Lower lobe of right lung (tissue), 2 donors: Measurements from ENCODE around the gene OSBPL9. TPM values are rescaled to one million over a fixed set of nuclear protein-coding genes. Genes with fewer than 3 reads are reported as not detected.

Experiments used
- ATAC-seq, 2 donors: fragments of 200-7000 bp; cut with Tn5 transposase; one replicate each; pipeline ENCODE4 v1.9.1; 2020 to 2022; ENCODE audit warnings: mild to moderate bottlenecking in 2 of 2, moderate library complexity in 2 of 2
- DNase-seq: peaks from one replicate; pipeline ENCODE4 v3.0.0-alpha.2; 2020
- H3K27ac ChIP-seq: fragments of 200-600 bp; one replicate; pipeline ENCODE4 v1.8.0; 2022
- H3K27me3 ChIP-seq: fragments of 200-600 bp; one replicate; pipeline ENCODE4 v1.8.0; 2022; ENCODE audit warnings: low read depth
- H3K36me3 ChIP-seq: fragments of 200-600 bp; one replicate; pipeline ENCODE4 v1.8.0; 2022; ENCODE audit warnings: mild to moderate bottlenecking
- H3K4me1 ChIP-seq: fragments of 200-600 bp; one replicate; pipeline ENCODE4 v1.8.0; 2022
- H3K4me3 ChIP-seq: fragments of 200-600 bp; one replicate; pipeline ENCODE4 v1.8.0; 2022; ENCODE audit warnings: mild to moderate bottlenecking
- H3K9me3 ChIP-seq: fragments of 200-600 bp; one replicate; pipeline ENCODE4 v1.8.0; 2022
- intact Hi-C: fragments of 100-400 bp; cut with DNase I; formaldehyde crosslinking; loops from one replicate; pipeline ENCODE4 v1.11.0; 2022
- total RNA-seq: library from RNA; stranded (reverse); fragmentation: NEBNext Ultra II Directional; extraction: Animal tissue kit (Norgen Biotek cat#: 25700); gene quantifications from one replicate; pipeline ENCODE4 v1.2.1, GENCODE V29; 2021
- TF ChIP-seq, protein P1 (sequence below): fragments of 200-600 bp; IDR thresholded peaks from one replicate; pipeline ENCODE4 v1.8.0; 2022; ENCODE audit warnings: antibody characterized with exemption, mild to moderate bottlenecking
- donor health status: DM: no; HTN: yes; CAD: no; lungs with severe emphysema.

Gene OSBPL9
- total RNA-seq, 1 donor from 2014 or later: 65.4 TPM

DNA sequence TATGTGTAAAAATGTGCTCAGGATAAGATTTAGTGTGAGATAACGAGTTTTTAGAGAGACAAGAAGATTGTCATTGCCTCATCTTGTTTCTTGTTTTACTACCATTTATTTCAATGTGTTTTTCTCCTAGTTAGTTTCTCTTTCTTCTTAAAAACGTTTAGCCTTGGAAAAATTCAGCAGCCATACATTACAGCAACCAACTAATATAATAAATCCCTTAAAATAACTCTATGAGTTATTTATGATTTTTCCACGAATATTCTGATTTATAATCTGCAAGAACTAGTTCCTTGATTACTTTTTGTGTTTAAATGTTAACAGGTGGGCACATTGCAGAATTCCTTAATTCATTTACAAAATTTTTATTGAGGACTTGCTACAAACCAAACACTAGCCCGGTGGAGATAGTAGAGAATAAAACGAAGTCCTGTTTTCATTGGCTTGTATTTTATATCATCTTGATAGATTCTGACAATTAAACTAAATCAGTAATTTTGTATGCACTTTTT lies 118.9 kb downstream of the OSBPL9 start:
- peaks cover 55% of the 10 kb centered on the region for H3K4me1 ChIP-seq
- DNase-seq: no peak

GRCh38 chr1:51736702-51737101 lies 119.8 kb downstream of the OSBPL9 start:
- no peak for DNase-seq
- peak in 1 of 2 donors; percentile 70 for ATAC-seq
- intact Hi-C loops: no loop called here
- H3K9me3 ChIP-seq: no peaks in the 10 kb centered on the region
- no peaks in the 10 kb centered on the region for H3K36me3 ChIP-seq
- TF ChIP-seq, protein P1, sequence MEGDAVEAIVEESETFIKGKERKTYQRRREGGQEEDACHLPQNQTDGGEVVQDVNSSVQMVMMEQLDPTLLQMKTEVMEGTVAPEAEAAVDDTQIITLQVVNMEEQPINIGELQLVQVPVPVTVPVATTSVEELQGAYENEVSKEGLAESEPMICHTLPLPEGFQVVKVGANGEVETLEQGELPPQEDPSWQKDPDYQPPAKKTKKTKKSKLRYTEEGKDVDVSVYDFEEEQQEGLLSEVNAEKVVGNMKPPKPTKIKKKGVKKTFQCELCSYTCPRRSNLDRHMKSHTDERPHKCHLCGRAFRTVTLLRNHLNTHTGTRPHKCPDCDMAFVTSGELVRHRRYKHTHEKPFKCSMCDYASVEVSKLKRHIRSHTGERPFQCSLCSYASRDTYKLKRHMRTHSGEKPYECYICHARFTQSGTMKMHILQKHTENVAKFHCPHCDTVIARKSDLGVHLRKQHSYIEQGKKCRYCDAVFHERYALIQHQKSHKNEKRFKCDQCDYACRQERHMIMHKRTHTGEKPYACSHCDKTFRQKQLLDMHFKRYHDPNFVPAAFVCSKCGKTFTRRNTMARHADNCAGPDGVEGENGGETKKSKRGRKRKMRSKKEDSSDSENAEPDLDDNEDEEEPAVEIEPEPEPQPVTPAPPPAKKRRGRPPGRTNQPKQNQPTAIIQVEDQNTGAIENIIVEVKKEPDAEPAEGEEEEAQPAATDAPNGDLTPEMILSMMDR: no peak
- H3K4me3 ChIP-seq: no peak overlapping the region
- H3K4me1 ChIP-seq: peaks cover 58% of the 10 kb centered on the region
- H3K27me3 ChIP-seq: no peaks in the 10 kb centered on the region
- H3K27ac ChIP-seq: no peak overlapping the region

More for the DNA sequence above, 118.9 kb downstream of the OSBPL9 start:
- no peak for ATAC-seq
- Histone ChIP-seq H3K9me3 (no peaks in the 10 kb centered on the region), H3K27me3 (no peaks in the 10 kb centered on the region), H3K36me3 (no peaks in the 10 kb centered on the region), H3K4me3 (no peak overlapping the region), H3K27ac (no peak overlapping the region)
- intact Hi-C loops: no loop called here
- TF ChIP-seq, protein P1: no peak

GRCh38 chr1:51738681-51739080 lies 121.8 kb downstream of the OSBPL9 start:
- H3K4me1 ChIP-seq: peaks cover 47% of the 10 kb centered on the region
- DNase-seq: no peak
- TF ChIP-seq, protein P1: no peak
- intact Hi-C loops: no loop called here
- no peak overlapping the region for H3K4me3 ChIP-seq
- H3K9me3 ChIP-seq: no peaks in the 10 kb centered on the region
- H3K36me3 ChIP-seq: no peaks in the 10 kb centered on the region
- ATAC-seq: no peak
- H3K27me3 ChIP-seq: no peaks in the 10 kb centered on the region
- no peak overlapping the region for H3K27ac ChIP-seq

DNA sequence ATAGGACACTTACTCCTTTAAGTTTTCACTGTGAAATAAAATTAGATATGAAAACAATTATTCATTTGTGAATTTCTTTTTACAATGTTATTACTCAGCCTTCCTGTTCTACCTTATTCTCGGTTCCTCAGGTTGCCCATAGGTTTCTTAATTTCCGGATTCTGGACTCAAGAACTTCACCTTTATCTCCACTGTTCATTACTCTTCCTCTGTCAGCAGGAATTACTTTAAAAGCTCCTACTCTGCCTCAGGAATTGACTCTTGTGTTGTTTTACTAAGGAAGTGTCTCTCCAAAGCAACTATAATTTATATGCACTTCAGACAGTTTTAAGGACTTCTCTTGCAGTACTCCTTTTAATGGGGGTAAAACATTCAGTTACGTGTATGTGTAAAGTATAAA lies 123.8 kb downstream of the OSBPL9 start:
- ATAC-seq: peak in 1 of 2 donors; percentile 19
- no peak overlapping the region for H3K27ac ChIP-seq
- no peak for DNase-seq
- intact Hi-C loops: no loop called here
- TF ChIP-seq, protein P1: no peak
- H3K36me3 ChIP-seq: no peaks in the 10 kb centered on the region
- no peaks in the 10 kb centered on the region for H3K9me3 ChIP-seq
- H3K4me1 ChIP-seq: peaks cover 27% of the 10 kb centered on the region
- no peaks in the 10 kb centered on the region for H3K27me3 ChIP-seq
- H3K4me3 ChIP-seq: no peak overlapping the region

DNA sequence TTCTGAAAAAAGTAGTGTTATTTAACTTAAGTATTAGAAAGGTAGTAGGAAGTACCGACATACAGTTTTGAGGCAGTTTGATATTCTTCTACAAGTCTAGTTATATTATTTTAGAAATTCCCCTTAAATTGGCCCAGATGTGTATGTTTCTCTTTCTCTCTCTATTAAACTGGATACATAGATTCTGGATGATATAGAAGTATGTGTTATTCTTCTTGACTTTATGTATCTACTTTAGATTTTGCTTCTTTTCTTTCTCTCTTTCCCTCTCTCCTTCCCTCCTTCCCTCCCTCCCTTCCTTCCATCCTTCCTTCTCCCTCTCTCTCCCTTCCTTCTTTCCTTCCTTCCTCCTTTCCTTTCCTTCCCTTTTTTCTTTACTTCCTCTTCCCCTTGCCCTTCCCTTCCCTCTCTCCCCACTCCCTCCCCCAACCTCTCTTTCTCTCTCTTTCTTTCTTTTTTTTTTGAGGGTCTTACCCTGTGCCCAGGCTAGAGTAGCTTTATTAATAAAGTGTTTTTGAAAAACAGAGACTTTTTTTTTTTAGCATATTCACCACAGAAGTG lies 124.3 kb downstream of the OSBPL9 start:
- DNase-seq (no peak), ATAC-seq (no peak)
- no peak overlapping the region for H3K4me3 ChIP-seq
- H3K4me1 ChIP-seq: peaks cover 21% of the 10 kb centered on the region
- H3K9me3 ChIP-seq: no peaks in the 10 kb centered on the region
- no peaks in the 10 kb centered on the region for H3K27me3 ChIP-seq
- TF ChIP-seq, protein P1: no peak
- no peak overlapping the region for H3K27ac ChIP-seq
- intact Hi-C loops: no loop called here
- no peaks in the 10 kb centered on the region for H3K36me3 ChIP-seq
